ENCODE data around the gene INSRR.

The INSRR gene

DNA sequence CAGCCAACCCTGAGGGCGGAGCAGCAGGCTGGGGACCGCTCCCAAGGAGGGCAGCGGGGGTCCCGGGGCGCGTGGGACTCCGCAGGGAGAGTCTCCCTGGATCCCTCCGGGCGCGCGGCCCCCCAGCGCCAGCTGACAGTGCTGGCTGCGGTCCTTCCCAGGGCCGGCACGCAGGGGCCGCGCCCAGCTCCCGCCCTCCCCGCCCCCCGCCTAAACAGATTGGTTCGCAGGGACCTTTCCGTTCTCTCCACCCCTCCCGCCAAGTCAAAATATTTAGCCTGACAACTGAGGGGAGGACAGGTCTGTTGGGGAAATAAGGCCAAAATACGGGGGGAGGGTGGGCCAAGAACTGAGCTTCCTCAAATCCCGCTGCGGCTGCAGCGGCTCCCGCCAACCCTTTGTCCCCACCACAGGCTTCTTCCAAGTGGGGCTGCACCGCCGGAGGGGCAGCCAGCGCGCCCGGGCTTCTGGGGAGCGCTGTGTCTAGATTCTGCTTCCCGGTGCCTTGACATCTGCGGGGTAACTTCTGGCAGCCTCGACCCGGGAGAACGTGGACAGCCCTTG, at the start of gene INSRR:
Gene INSRR, minus strand, starts transcription at position 159 of the 564 bp plus-strand sequence. CDS start 496 bp downstream, outside the sequence.
- no peak for DNase-seq (ENCODE audit: low spot score)

DNA sequence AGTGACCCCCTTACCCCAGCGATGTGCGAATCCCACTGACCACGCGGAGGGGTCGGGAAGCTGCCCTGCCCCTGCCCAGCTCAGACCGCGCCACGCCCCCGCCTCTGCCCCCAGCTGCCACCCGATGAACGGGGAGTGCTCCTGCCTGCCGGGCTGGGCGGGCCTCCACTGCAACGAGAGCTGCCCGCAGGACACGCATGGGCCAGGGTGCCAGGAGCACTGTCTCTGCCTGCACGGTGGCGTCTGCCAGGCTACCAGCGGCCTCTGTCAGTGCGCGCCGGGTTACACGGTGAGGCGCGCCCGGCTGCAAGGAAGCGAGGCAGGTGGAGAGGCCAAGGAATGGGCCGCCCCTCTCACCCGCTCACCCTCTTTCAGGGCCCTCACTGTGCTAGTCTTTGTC, 49.6 kb upstream of the INSRR start:
- no peak for DNase-seq (ENCODE audit: low spot score)

DNA sequence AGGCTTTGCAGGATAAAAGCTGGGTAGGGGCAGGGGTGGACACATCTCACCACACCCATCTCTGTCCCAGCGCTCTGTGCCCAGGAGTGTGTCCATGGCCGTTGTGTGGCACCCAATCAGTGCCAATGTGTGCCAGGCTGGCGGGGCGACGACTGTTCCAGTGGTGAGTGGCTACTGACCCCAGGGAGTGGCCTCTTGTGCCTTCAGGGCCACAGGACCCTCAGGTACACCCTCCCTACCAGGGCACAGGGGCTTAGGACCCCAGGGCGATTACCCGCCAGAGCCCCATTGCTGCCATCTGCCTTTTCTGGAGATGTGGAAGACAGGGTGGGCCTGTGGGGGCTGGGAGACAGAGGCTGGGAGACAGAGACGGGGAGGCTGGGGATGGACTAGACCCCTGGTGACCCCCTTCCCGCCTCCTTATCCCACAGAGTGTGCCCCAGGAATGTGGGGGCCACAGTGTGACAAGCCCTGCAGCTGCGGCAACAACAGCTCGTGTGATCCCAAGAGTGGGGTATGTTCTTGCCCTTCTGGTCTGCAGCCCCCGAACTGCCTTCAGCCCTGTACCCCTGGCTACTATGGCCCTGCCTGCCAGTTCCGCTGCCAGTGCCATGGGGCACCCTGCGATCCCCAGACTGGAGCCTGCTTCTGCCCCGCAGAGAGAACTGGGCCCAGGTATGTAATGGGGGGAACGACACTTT, 47.4 kb upstream of the INSRR start:
- no peak for DNase-seq (ENCODE audit: low spot score)

DNA sequence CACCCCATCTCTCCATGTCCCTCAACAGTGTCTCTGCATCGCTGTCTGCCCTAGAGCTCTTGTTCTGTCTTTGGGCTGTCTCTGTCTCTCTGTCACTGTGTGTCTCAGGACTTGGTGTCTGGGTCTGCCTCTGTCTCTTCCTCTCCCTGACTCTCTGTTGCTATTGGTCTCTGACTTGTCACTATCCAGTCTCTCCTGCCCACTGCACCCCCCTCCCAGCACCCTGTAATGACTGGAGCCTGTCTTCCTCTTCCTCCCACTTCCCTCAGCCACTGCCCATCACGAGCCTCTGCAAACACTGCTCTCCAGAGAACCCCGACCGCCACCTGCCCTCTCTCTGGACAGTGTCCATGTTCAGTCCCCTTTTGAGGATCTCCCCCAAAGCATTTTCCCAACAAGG, 46.7 kb upstream of the INSRR start:
- DNase-seq (ENCODE audit: low spot score), result no peak

DNA sequence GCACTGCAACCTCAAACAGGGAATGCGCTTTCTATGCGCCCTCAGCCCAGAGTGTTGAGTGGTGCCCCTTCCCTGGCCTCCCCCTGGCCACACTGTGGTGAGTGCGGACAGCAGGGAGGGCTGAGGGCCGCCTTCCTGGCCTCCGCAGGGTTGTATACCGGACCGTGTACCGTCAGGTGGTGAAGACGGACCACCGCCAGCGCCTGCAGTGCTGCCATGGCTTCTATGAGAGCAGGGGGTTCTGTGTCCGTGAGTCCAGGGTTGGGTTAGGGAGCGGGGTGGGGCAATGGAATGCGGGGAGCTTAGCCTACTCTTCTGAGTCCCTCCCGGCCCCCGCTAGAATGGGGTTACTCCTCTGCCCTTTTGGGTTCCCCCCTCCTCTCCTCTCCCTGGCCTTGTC, 46.3 kb upstream of the INSRR start:
- DNase-seq (ENCODE audit: low spot score), result no peak

DNA sequence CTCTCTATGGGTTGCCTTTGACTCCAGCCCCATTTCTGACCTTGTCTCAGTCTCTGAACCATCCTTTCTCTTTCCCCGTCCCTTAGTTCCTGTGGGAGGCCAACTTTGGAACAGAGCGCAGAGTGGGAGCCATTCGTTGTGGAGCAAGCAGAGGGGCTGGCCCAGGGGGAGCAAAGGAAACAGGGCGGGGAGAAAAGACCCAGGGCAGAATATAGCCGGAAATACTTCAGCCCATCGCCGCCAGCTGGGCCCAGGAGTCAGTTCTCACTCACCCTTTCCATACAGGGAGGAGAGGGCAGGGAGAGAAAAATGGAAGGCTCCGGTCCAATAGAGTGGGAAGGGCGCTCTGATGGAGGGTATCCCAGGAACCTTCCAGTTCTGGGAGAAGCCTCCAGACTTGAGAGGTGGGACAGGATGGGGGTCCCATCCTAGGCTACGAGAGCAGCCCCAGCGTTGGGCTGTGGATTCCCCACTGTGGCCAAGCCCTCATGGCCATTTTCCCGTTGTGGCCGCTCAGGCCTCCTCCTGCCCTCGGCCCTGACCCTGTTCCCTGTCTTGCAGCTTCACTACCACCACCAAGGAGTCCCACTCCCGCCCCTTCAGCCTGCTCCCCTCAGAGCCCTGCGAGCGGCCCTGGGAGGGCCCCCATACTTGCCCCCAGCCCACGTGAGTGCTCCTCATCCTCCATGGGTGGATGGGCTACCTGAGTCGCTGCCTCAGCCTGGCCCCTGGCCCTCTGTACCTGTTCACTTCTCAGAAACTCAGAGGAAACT, 45.5 kb upstream of the INSRR start:
- no peak for DNase-seq (ENCODE audit: low spot score)

DNA sequence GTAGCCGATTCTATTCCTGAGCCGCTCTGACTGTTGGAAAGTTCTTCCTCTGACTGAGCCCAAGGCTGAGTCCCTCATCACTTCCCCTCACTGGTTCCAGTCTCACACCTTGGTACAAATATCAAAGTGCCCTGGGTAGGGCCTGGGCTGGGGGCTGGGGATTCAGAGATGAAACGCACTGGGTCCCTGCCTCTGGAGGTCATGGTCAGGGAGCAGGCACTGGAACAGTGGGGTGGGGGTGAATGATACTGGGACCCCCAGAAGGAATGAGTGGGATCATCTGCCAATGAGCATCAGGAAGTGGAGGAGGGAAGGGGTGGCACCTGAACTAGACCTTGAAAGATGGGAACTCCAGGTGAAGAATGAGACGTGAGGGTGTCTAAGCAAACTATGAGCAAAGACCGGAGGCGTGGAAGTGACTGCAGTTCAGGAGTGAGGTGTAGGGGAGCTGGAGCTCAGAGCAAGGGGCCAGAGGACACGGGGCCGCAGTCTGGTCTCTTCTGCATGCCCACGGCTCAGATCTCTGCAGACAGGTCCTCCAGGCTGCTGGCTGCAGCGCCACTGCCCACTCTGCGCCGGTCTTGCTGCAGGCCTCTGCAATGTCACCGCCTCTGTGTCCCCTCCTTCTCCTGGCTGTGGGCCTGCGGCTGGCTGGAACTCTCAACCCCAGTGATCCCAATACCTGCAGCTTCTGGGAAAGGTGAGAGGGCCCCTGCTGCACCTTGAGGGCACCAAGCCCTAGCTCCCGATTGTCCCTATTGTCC, 44.6 kb upstream of the INSRR start:
- DNase-seq (ENCODE audit: low spot score), result no peak

DNA sequence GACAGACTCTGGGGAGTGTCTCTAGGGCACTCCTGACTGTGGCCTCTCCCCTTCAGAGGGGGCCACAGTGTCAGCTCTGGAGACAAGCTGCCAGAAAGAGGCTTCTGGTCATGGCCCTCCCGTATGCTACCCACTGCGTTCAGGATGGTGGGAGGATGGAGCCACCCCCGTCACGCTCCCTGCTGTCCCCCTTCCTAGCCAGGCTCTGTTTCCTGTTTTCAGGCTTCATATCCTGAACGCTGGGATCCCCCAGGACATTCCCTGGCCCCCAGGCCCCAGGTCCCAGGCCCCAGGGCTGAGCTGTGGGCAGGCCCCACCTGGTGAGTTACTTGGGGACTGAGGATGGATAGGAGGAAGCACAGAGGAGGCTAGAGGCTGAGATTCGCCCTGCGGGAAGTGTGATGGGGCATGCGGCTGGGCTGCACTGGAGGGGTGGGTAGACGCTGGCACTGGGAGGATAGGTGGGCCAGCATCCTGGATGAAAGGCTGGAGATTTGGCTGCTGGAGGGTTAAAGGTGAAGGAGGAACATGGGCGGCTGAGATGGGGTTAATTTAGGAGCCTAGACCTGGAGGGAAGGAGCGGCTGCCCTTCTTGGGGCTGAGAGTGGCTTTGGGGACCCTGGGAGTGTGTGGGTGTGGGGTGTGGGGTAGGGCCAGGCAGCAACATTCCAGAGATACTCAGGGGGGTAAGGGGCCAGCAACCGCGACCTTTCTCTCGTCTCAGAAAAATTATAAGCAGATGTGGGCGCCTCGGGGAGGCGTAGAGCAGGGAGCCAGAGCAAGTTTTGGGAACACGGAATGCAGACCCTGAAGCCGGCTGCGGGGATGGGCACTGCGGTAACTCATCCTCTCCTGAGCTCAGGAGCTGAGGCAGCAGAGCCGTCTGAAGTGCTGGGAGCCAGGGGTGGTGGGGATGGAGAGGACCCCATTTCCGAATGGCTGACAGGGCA, 43.3 kb upstream of the INSRR start:
- DNase-seq (ENCODE audit: low spot score), result no peak

DNA sequence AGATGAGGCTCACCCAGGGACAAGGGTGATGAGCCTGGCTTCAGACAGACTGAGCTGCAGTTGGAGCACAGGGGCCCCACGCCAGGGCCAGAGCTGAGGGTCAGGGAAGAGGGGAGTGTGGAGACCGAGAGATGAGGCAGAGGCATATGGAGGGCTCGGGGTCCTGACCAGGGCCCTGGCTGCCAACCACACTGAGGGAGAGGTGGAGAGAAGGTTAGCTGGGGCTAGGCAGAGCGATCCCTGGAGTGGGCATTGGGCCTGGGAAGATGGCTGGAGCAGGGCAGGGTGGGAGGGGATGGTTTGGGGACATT, 42.6 kb upstream of the INSRR start:
- no peak for DNase-seq (ENCODE audit: low spot score)

DNA sequence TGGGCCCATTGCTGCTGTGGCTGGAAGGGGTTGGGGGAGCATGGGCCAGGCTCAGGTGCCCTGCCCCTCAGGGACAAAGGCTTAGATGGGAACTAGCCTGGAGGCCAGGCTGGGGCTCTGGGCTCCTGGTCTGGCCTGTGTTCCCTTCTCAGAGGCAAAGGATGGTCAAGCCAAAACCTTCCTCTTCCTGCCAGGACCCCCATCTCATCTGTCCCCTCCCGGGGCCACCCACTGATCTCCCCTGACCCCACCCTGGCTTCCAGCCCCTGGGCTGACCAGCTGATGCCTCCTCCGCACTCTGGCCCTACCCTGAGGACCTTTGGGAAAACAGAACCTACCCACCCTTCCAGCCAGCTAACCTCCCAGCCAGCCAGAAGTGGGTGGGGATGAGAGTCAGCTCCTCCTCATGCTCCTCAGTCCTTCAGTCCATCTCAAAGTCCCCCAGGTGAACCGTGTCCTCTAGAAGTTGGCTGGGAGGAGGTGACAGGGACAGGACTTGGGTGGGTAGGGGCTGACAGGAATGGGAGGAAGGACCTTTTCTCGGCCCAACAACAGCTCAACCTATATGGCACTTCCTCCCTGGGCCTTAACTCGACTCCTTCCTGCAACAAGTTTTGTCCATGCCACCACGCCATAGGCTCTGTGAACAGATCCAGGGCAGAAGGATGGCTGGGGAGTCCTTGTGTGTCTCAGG, 42.1 kb upstream of the INSRR start:
- no peak for DNase-seq (ENCODE audit: low spot score)

DNA sequence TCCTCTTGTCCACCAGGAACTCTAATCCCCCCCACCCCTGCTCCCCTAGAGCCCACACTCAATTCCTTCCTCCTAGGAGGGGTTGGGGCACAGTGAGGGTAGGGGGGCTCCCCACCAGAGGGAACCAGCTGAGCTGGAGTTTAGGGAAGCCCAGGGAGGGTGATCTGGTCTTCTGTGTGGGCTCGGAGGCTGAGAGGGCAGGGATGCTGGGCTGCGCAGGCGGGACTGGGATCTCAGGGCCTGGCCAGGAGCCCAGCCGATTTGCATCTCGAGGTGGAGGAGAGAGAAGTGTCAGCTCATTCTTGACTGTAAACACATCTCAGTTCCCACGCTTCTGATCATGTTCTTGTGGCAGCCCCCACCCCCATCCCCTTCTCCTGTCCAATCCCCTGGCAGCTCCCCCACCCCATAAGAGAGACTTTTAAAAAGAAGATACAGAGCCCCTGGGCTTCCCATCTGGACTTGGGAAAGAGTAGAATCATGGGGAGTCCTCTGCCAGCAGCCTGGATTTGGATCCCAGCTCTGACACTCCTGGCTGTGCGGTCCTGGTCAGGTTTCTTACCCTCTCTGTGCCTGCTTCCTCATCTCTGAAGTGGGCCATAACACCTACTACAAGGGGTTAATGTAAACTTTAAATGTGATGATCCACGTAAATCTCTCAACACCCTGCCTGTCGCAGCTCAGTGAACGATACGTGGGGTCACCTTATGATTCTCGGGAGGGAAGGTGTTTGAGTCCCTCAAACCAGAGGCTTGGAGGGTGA, 41.2 kb upstream of the INSRR start:
- no peak for DNase-seq (ENCODE audit: low spot score)

DNA sequence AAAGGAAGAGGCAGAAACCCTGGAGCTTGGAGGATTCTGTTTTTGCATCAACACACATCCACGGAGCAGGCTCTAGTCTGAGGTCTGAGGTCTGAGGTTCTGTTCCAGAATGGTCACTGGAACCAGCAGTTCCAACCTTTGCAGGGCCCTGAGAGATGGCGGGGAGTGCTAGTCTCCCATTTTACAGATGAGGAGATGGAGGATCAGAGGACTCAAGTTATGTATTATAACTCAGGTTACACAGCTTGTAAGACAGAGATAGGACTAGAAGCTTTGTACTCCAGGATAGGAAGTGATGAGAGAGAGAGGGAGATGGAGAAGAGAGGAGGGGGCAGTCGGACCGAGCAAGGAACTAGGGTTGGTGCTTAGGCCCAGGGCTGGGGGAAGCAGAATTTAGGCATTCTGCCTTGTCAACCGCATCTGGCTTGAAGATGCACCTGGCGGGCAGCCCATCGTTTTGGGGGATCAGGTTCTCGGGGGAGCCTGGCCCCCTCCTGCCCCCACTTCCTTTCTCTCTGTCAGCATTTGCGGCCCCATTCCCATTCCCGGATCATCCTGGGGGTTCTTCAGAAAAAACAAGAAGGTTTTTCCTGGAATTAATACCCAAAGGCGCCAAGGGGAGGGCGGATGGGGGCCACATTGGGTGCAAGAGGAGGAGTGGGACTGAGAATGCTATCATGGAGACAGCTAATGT, 40.2 kb upstream of the INSRR start:
- no peak for DNase-seq (ENCODE audit: low spot score)

DNA sequence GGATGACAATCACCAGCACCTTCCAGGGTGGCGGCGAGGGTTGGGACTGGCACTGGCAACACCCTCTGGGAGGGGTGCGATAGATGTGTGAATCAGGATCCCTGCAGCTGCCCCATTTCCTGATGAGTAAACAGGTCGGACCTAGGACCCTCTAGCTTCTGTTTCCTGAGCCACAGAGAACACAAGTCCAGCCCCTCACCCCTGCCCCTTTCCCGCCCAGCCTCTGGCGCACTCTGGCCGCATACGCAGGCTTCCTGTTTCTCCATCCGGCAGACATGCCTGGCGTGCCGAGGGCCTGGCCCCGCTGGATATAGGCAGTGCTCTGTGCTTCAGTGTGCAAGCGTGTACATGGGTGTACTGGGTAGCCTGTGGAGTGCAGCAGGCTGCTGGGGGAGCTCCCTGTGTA, 39.2 kb upstream of the INSRR start:
- DNase-seq (ENCODE audit: low spot score), result no peak

DNA sequence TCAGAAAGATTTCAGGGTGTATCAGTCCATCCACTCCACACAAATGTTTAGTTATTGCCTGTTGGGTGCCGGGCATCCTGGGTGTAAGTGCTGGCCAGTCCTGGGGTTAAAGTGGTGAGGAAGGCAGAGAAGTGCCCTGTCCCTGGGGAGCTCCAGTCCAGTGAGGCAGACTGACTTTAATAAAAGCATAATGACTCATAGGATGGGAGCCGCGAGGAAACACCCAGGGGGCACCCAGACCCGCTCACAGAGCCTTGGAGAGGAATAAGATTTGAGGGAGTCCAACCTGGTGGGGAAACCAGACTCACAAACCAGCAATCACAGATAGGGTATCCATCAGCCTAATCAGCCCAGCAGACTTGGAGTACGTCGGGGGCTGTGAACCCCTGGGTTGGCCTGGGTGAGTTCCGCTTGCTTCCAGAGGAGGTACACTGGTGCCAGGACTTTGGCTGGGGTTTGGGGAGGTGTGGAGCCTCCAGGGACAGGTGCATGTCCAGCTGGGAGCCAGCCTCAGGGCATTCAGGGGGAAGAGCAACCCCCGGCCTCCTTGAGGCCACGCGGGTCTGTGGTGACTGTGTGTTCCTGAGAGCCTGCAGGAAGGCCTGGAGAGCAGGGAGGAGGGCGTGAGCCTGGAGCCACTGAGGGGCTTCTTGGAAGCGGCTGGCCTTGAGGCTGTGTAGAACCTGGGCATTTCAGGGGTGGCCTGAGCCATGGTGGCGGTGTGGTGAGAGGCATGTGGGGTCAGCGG, 38.3 kb upstream of the INSRR start:
- no peak for DNase-seq (ENCODE audit: low spot score)

DNA sequence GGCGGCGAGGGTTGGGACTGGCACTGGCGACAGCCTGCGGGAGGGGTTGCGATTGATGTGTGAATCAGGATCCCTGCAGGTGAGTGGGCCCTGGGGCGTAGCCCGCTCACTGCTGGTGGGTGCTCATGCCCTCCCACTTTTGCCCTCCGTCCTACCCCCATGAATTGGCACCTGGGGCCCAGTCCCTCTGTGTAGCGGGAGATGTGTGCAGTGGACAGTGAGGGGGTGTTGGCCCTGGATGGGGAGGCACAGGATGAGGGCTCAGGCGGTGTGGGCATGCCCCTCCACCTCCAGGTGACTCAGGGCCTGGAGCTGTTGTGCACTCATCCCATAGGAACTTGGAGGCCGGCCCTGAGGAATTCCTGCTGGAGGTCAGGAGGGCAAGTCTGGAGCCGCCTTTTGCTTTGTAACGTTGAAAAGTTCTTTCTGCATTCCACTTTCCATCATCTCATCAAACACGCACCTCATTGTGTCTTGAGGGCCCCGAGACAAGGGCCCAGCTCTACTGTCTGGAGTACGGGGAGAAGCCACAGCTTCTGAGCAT, 37.6 kb upstream of the INSRR start:
- DNase-seq (ENCODE audit: low spot score), result peak; percentile 46

DNA sequence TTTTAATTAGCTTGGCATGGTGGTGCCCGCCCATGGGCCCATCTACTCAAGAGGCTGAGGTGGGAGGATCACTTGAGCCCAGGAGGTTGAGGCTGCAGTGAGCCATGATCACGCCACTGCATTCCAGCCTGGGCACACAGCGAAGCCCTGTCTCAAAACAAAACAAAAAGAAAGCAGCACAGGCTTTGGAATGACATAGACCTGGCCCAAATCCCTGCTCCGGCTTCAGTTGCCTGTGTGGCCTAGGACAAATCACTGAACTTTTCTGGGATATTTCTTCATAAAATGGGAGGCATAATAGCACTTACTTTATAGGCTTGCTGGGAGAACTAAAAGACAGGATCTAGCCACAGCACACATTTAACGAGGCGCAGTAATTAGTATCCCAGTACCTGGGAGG, 37.0 kb upstream of the INSRR start:
- no peak for DNase-seq (ENCODE audit: low spot score)

DNA sequence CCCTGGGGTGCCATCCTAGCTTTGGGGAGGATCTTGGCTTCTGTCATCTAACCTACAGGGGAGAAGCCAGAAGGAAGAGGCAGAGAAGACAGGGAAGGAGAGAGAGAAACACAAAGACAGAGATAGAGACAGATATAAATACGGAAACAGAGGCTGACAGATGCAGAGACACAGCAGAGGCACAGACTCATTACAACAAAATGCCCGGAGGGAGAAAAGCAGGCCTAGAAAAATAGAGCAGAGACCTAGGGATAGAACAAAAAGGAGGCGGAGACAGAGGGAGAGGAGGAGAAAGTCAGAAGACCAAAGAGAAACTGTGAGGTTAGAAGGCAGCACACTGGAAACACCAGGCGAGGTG, 36.5 kb upstream of the INSRR start:
- peak; percentile 55 for DNase-seq (ENCODE audit: low spot score)

DNA sequence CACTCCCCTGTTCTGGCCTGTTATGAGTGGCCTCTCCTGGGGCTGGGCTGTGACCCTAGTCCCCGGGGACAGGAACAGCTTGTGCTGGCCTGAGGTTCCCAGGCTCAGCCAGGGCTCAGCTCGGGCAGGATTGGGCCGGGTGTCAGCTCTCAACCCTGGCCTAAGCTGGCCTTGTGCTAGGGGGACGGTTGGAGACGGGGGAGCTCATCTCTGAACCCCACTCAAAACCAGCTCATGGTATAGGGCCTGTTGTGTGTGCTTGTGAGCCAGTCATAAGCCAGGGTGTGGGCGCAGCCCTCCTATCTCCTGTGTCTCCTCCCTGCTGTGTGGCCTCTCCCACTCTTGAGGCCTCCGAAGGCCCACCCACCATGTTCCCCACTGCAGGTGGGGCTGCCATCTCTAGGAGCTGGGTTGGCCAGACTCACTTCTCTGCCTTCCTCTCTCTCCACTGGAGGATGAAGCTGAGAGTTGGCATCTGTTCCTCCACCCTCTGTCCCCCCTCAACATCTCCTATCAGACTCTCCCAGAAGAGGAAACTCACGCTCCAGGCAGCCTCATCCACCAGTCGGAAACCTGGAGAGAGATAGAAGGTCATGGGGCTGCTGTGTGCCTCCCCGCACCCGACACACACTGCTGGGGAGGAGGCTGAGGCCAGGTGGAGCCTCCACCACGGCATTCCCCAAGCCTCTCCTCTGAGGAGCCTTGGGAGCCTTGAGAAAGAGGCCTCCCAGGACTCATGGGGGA, 36.0 kb upstream of the INSRR start:
- DNase-seq (ENCODE audit: low spot score), result no peak
